GM10248 (cell line): Measurements from ENCODE around the gene BRWD1.

Source experiments
- CTCF ChIA-PET: fragments of 300-600 bp; sonication (Branson Sonifier 250); formaldehyde crosslinking; extraction: SDS; loops from one replicate; lab custom pipeline; 2021; ENCODE audit warnings: antibody characterized with exemption; lab: Yijun Ruan, JAX
- POLR2A ChIA-PET: fragments of 350-650 bp; sonication (Branson Sonifier 250); formaldehyde crosslinking; extraction: SDS; loops from one replicate; lab custom pipeline; 2020; ENCODE audit warnings: antibody characterized with exemption; lab: Yijun Ruan, JAX
- DNase-seq: peaks from one replicate; pipeline ENCODE4 v3.0.0; 2012; ENCODE audit errors: extremely low spot score
- CTCF ChIP-seq: IDR thresholded peaks from 2 replicates; pipeline ENCODE4 v1.5.1; 2012; ENCODE audit warnings: mild to moderate bottlenecking, low read depth; ENCODE audit errors: extremely low read depth, missing control alignments, control extremely low read depth

Gene BRWD1

GRCh38 chr21:39258207-39258606 lies 55.2 kb downstream of the BRWD1 start:
- ChIA-PET POLR2A (no interaction called here), CTCF (interaction anchor here (1.5 kb wide), 1 partner anchor 25 kb away, joined by 3 read pairs; no protein-coding TSS in a partner anchor)
- no peak for DNase-seq

GRCh38 chr21:39251326-39251725 lies 62.1 kb downstream of the BRWD1 start:
- DNase-seq, result no peak
- CTCF ChIA-PET, result interaction anchor here (1.2 kb wide), 1 partner anchor 28 kb away, joined by 3 read pairs; no protein-coding TSS in a partner anchor
- POLR2A ChIA-PET, result no interaction called here
- no peak for TF ChIP-seq CTCF

More at GRCh38 chr21:39258207-39258606, 55.2 kb downstream of the BRWD1 start:
- TF ChIP-seq CTCF, result no peak

GRCh38 chr21:39238275-39238674 lies 75.2 kb downstream of the BRWD1 start:
- ChIA-PET CTCF (interaction anchor here (1.1 to 1.3 kb wide), 2 partner anchors 35 to 64 kb away, joined by 3 read pairs; no protein-coding TSS in a partner anchor), POLR2A (no interaction called here)
- TF ChIP-seq CTCF, result no peak
- DNase-seq, result no peak

- ChIA-PET POLR2A (no interaction called here), CTCF (interaction anchor here (0.9 kb wide), 1 partner anchor 26 kb away, joined by 3 read pairs; no protein-coding TSS in a partner anchor)
- no peak for TF ChIP-seq CTCF
- DNase-seq, result no peak
Measured at GRCh38 chr21:39232861-39233291, 80.6 kb downstream of the BRWD1 start.

GRCh38 chr21:39224930-39225329 lies 88.5 kb downstream of the BRWD1 start:
- DNase-seq, result no peak
- ChIA-PET CTCF (no interaction called here), POLR2A (no interaction called here)
- no peak for TF ChIP-seq CTCF

- no peak for TF ChIP-seq CTCF
- ChIA-PET POLR2A (no interaction called here), CTCF (no interaction called here)
- no peak for DNase-seq
Measured at GRCh38 chr21:39221997-39222486, 91.4 kb downstream of the BRWD1 start.
